Right ventricle myocardium inferior (tissue), 1 donor: ENCODE data around the gene ZNF205. TPM values are rescaled to one million over a fixed set of nuclear protein-coding genes. Genes with fewer than 3 reads are reported as not detected.
"Not testable (repeated sequence)": the region's sequence is repeated elsewhere in the genome, so short reads cannot be mapped to it uniquely, and the experiment has no call there.

ENCODE experiments used
- ATAC-seq: fragments of 200-7000 bp; cut with Tn5 transposase; one replicate; pipeline ENCODE4 v1.9.1; 2020; ENCODE audit warnings: mild to moderate bottlenecking, moderate library complexity
- DNase-seq: peaks from one replicate; pipeline ENCODE4 v3.0.0; 2021; ENCODE audit errors: missing footprints
- intact Hi-C: fragments of 100-400 bp; cut with DNase I; formaldehyde crosslinking; loops from one replicate; pipeline ENCODE4 v1.11.0; 2022
- total RNA-seq: library from RNA; stranded (reverse); fragmentation: NEBNext Ultra II Directional; extraction: Animal tissue kit (Norgen Biotek cat#: 25700); gene quantifications from one replicate; pipeline ENCODE4 v1.2.1, GENCODE V29; 2021
- donor health status: DM: no; HTN: yes; CAD: no; lungs with severe emphysema.

ZNF205 gene
- total RNA-seq, 1 donor from 2014 or later, result 7.4 TPM

DNA sequence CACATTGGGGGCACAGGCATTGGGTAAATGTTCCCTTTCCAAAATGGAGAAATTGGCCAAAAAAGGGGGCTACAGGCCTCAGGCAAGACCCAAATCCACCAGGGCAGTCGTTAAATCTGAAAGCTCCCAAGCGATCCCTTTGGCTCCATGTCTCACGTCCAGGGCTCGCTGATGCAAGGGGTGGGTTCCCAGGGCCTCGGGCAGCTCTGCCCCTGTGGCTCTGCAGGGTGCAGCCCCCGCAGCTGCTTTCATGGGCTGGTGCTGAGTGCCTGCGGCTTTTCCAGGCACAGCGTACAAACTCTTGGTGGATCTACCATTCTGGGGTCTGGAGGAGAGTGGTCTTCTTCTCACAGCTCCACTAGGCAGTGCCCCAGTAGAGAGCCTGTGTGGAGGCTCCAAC is 29.0 kb upstream of the ZNF205 start:
- DNase-seq, ATAC-seq: not testable (repeated sequence)

DNA sequence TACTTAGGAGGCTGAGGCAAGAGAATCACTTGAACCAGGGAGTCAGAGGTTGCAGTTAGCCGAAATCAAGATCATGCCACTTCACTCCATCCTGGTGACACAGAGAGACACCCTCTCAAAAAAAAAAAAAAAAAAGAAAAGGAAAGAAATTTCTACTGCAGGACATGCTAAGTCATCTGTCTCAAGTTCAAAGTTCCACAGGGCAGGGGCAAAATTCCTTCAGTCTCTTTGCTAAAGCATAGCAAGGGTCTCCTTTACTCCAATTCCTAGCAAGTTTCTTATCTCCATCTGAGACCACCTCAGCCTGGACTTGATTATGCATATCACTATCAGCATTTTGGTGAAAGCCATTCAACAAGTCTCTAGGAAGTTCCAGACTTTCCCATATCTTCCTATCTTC is 27.9 kb upstream of the ZNF205 start:
- ATAC-seq (no peak), DNase-seq (no peak)
- intact Hi-C loops, result no loop called here

More for the DNA sequence above, 29.0 kb upstream of the ZNF205 start:
- intact Hi-C loops, result not testable (repeated sequence)

GRCh38 chr16:3084969-3085670 is 27.3 kb upstream of the ZNF205 start:
- ATAC-seq (no peak), DNase-seq (no peak)
- intact Hi-C loops, result no loop called here

- ATAC-seq (no peak), DNase-seq (no peak)
- intact Hi-C loops, result loop anchor here (2.0 kb wide), 1 partner anchor 27 kb away; no protein-coding TSS in a partner anchor
Observed at GRCh38 chr16:3085868-3086595, 26.4 kb upstream of the ZNF205 start.

GRCh38 chr16:3086596-3087242 is 25.7 kb upstream of the ZNF205 start:
- intact Hi-C loops, result loop anchor here (2.0 kb wide), 1 partner anchor 28 kb away; no protein-coding TSS in a partner anchor
- peak; percentile 44 for ATAC-seq
- no peak for DNase-seq

- DNase-seq, result no peak
- peak; percentile 69 for ATAC-seq
- intact Hi-C loops, result loop anchor here (2.0 kb wide), 1 partner anchor 29 kb away; no protein-coding TSS in a partner anchor
Observed at GRCh38 chr16:3087243-3088235, 24.8 kb upstream of the ZNF205 start.

DNA sequence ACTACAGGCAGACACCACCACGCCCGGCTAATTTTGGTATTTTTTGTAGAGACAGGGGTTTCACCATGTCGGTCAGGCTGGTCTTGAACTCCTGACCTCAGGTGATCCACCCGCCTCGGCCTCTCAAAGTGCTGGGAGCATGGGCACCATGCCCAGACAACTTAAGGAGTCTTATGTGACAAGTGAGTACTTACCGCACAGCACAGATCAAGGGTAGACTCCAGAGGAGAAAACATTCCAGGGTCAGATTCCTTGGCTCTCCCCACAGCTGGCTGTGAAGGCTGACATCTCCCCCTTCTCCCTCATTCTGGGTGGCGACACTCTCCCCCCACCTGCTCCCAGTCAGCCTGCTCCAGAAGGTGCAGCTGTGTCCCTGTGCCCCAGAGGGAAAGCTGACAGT is 23.9 kb upstream of the ZNF205 start:
- ATAC-seq (no peak), DNase-seq (no peak)
- intact Hi-C loops, result no loop called here

GRCh38 chr16:3088925-3089716 is 23.3 kb upstream of the ZNF205 start:
- ATAC-seq (no peak), DNase-seq (no peak)
- intact Hi-C loops, result no loop called here

GRCh38 chr16:3089717-3090592 is 22.4 kb upstream of the ZNF205 start:
- intact Hi-C loops, result no loop called here
- DNase-seq (no peak), ATAC-seq (no peak)

DNA sequence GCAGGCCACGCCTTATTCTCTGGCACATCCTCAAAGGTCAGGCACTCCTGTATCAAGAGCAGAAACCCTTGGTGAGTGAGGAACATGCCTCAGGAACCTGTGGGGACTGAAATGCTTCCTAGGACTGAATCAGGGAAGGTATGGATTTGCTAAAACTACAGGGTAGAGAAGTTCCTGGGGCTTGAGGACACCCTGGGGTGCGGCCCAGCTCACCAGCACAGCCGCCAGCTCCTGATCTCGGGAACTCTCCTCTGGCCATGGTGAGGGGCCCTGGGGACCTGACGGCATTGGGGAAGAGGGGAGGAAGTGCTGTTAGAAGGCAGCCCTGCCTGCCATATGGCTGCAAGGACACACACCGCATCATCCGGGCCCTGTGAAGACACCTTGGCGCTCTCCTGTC is 20.8 kb upstream of the ZNF205 start:
- DNase-seq (no peak), ATAC-seq (no peak)
- intact Hi-C loops, result no loop called here

DNA sequence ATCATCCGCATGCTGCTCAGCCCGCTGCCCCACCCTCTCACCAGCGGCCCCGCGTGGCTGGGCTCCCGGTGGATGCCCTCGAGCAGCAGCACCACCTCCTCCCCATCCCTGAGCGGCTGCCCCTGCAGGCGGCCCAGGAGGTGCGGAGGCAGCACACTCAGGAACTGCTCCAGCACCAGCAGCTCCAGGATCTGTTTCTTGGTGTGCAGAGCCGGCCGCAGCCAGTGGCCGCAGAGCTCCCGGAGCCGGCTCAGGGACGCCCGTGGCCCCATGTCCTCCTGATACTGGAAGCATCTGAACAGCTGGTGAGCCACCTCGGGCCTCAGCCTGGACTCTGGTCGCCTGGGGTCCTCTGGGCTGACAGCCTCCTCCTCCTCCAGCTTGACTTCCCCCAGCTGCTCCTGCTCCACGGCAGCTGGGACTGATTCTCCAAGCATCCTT is 19.9 kb upstream of the ZNF205 start:
- no peak for ATAC-seq
- intact Hi-C loops, result no loop called here
- no peak for DNase-seq

DNA sequence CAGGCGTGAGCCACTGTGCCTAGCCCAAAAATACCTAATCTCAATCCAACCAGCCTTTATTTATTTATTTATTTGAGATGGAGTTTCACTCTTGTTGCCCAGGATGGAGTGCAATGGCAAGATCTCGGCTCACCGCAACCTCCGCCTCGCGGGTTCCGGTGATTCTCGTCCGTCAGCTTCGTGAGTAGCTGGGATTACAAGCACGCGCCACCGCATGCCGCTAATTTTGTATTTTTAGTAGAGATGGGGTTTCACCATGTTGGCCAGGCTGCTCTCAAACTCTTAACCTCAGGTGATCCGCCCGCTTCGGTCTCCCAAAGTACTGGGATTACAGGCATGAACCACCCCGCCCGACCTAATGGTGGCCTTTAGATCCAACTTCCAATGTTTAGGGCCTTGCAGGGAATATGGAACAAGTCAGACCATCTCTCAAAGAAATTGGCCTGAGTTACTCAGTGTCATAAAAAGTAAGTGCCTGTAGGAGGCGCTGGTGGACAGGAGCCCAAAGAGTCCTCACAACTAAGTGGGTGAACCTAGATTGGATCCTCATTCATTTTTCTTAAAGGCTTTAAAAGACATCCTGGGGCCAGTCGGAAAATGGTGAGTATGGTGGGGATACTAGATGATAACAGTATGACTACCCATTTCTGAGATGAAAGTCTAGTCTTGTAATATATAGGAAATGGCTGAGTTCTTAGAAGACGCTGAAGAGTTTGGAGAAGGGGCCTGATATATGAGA is 17.9 kb upstream of the ZNF205 start:
- intact Hi-C loops, result loop anchor here (1.0 to 2.0 kb wide), 2 partner anchors 35 to 36 kb away; no protein-coding TSS in a partner anchor
- no peak for DNase-seq
- no peak for ATAC-seq

DNA sequence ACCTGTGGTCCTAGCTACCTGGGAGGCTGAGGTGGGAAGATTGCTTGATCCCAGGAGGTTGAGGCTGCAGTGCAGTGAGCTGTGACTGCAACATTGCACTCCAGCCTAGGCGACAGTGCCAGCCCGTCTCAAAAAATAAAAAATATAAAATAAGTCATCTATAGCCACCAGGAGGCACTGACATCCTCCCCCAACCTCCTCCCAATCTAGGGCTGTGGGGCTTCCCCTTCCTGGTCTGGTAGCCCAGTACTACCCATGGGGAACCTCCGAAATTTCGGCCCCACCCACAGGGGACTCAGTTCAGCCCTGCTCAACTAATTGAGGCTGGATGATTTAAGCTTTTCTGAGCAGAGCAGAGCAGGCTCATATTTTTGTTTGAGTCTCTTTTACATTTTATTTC is 16.5 kb upstream of the ZNF205 start:
- DNase-seq (peak; percentile 77), ATAC-seq (peak; percentile 36)
- intact Hi-C loops, result loop anchor here (2.0 kb wide), 1 partner anchor 37 kb away; no protein-coding TSS in a partner anchor

DNA sequence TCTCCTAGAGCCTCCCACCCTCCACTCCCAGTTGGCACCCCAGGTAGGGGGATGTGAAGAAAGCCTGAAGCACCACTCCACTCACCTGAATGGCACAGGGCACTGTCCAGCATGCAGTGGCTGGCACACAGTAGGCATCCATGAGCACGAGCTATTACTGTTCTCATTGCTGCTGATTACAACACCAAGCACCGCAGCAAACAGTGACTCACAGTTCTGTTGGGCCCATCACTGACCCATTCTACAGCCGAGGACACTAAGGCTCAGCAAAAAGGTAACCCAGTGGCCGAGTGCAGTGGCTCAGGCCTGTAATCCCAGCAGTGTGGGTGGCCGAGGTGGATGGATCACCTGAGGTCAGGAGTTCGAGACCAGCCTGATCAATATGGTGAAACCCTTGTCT is 16.0 kb upstream of the ZNF205 start:
- ATAC-seq, result no peak
- intact Hi-C loops, result no loop called here
- DNase-seq, result no peak

DNA sequence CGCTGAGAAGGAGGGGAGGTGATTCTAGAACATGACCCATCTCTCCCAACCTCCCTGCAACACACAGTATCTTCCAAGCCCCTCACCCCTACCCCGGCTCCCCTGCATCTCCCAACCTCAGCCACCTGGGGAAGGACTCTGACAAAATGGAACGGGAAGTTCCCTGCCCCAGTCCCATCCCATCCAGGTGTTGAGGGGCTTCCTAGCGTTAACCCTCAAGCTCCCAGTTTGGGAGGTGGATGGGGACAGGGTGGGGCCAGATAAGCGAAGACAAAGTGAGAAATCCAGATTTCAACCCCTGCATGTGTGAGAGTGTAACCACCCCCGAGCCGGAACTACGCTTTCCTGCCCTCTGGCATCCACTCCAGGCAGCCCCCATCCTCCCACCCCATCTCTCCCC is 15.1 kb upstream of the ZNF205 start:
- DNase-seq, result no peak
- intact Hi-C loops, result no loop called here
- no peak for ATAC-seq
